GM12878 (cell line): ENCODE measurements around the gene CTIF. TPM values are rescaled to one million over a fixed set of nuclear protein-coding genes. Genes with fewer than 3 reads are reported as not detected.
"Not testable (repeated sequence)": the region's sequence is repeated elsewhere in the genome, so short reads cannot be mapped to it uniquely, and the experiment has no call there.

Source experiments
- ATAC-seq: fragments of 200-7000 bp; cut with Tn5 transposase; 3 replicates; pipeline ENCODE4 v1.9.1; 2020; ENCODE audit warnings: mild to moderate bottlenecking, moderate library complexity
- BruUV-seq: library from RNA; stranded (reverse); fragments of 400-500 nt; replicated peaks from 2 replicates; lab custom pipeline; 2021; lab: Mats Ljungman, UMichigan
- CTCF ChIA-PET: fragments of 300-600 bp; sonication (Branson Sonifier 250); formaldehyde crosslinking; extraction: SDS; loops from one replicate; lab custom pipeline; 2021; ENCODE audit warnings: inconsistent platforms; lab: Yijun Ruan, JAX
- POLR2A ChIA-PET: fragments of 350-600 bp; formaldehyde crosslinking; extraction: SDS; loops from one replicate; lab custom pipeline; 2021; ENCODE audit warnings: inconsistent platforms; lab: Charles Lee
- RAD21 ChIA-PET: fragments of 300-600 bp; sonication (Branson Sonifier 250); formaldehyde crosslinking; loops from one replicate; lab custom pipeline; 2023; ENCODE audit warnings: antibody characterized with exemption; ENCODE audit not compliant: unreplicated experiment; lab: Charles Lee
- SMC1A ChIA-PET: fragments of 300-600 bp; sonication (Branson Sonifier 250); formaldehyde crosslinking; loops from one replicate; lab custom pipeline; 2023; ENCODE audit not compliant: unreplicated experiment, uncharacterized antibody; lab: Charles Lee
- DNase-seq: peaks from one replicate; pipeline ENCODE4 v3.0.0-alpha.2; 2011; ENCODE audit warnings: low read depth, low spot score
- FAIRE-seq: peaks from 3 replicates; lab custom pipeline; 2011; peaks lifted over from hg19 to GRCh38; lab: Jason Lieb, UNC
- H2AFZ ChIP-seq: 2 replicates; pipeline ENCODE4 v1.6.0; 2011; ENCODE audit warnings: low read depth, low read length, control low read depth; ENCODE audit not compliant: control insufficient read depth
- H3K27ac ChIP-seq: 2 replicates; pipeline ENCODE4 v1.5.1; 2011; ENCODE audit warnings: control low read depth; ENCODE audit not compliant: control insufficient read depth, insufficient read depth
- H3K27me3 ChIP-seq, 2 experiments: replicated peaks in 1 of 2; 2 replicates each; pipeline versions ENCODE4 v1.6.0 to v1.6.1; 2011; ENCODE audit warnings: low read length in 1 of 2; ENCODE audit not compliant: control insufficient read depth in 2 of 2, insufficient read depth in 2 of 2
- H3K36me3 ChIP-seq, 2 experiments: 2 replicates each; pipeline ENCODE4 v1.5.1; 2011; ENCODE audit warnings: low read length in 1 of 2; ENCODE audit not compliant: control insufficient read depth in 2 of 2, insufficient read depth in 2 of 2
- H3K4me1 ChIP-seq: 2 replicates; pipeline ENCODE4 v1.6.1; 2011; ENCODE audit warnings: mild to moderate bottlenecking, low read length, moderate library complexity, mixed read lengths; ENCODE audit not compliant: control insufficient read depth, insufficient read depth
- H3K4me2 ChIP-seq: 2 replicates; pipeline ENCODE4 v1.6.0; 2011; ENCODE audit warnings: control low read depth; ENCODE audit not compliant: control insufficient read depth, insufficient read depth
- H3K4me3 ChIP-seq: fragments of 200-600 bp; sonication (generic); 2 replicates; pipeline ENCODE4 v1.5.1; 2016
- H3K79me2 ChIP-seq: 2 replicates; pipeline ENCODE4 v1.6.0; 2011; ENCODE audit warnings: low read length; ENCODE audit not compliant: control insufficient read depth, insufficient read depth
- H3K9ac ChIP-seq: 2 replicates; pipeline ENCODE4 v1.8.0; 2011; ENCODE audit warnings: low read length, control low read depth, mixed read lengths; ENCODE audit not compliant: control insufficient read depth, insufficient read depth
- H3K9me3 ChIP-seq: replicated peaks from 3 replicates; pipeline ENCODE4 v1.5.1; 2011; ENCODE audit warnings: mild to moderate bottlenecking, low read length; ENCODE audit not compliant: control insufficient read depth, insufficient read depth
- H4K20me1 ChIP-seq: 2 replicates; pipeline ENCODE4 v1.6.0; 2011; ENCODE audit not compliant: control insufficient read depth, insufficient read depth
- ZNF592 ChIP-seq: fragments of 450-650 bp; IDR thresholded peaks from 2 replicates; pipeline ENCODE4 v1.6.1; 2017; ENCODE audit warnings: mild to moderate bottlenecking, moderate library complexity
- WGBS: methylation state at CpG from one replicate; pipeline ENCODE4 v1.1.6; 2016; ENCODE audit warnings: low lambda C conversion rate; ENCODE audit not compliant: insufficient replicate concordance, insufficient coverage; ENCODE audit errors: missing lambda C conversion rate; 5-methylcytosine and 5-hydroxymethylcytosine counted together
- in situ Hi-C: fragments of 300-500 bp; cut with MboI; formaldehyde crosslinking; loops from 9 replicates; pipeline ENCODE4 v1.14.3; 2018; ENCODE audit warnings: mixed read lengths
- intact Hi-C: fragments of 100-400 bp; cut with micrococcal nuclease; formaldehyde crosslinking; loops from one replicate; pipeline ENCODE4 v1.14.2; 2022; ENCODE audit not compliant: unreplicated experiment
- polyA plus RNA-seq, 11 experiments: library from polyadenylated mRNA; depleted of rRNA in 4 of 11; unstranded in 6 of 11; stranded (reverse) in 5 of 11; fragments of >200 nt; fragmentation: Nextera tagmentation in 4 of 11; fragmentation: Illumina TruSeq in 1 of 11; extraction: Ambion mirVana in 4 of 11; extraction: Trizol in 1 of 11; gene quantifications; 1 replicate in 1 of 11; 2 replicates in 10 of 11; pipeline versions ENCODE4 v1.2.1 to v1.2.3, GENCODE V29; 2011 to 2016; ENCODE audit warnings: inconsistent platforms in 2 of 11, missing spikeins in 2 of 11, low read depth in 1 of 11
- total RNA-seq, 4 experiments: library from RNA; depleted of rRNA in 3 of 4; stranded (reverse); fragments of >200 nt in 3 of 4; fragmentation: Illumina TruSeq in 1 of 4; extraction: Trizol in 1 of 4; gene quantifications; 2 replicates each; pipeline versions ENCODE4 v1.2.1 to v1.2.3, GENCODE V29; 2013 to 2021

CTIF gene
- total and polyA plus RNA-seq, 10 of the 15 experiments (the other 5 are each of a cell fraction or from before 2014, with no cell fraction given): 0.06 to 11.6 (median 2.5) TPM

- no peak for TF ChIP-seq ZNF592
Observed at GRCh38 chr18:48649231-48649630, 110.4 kb downstream of the CTIF start (continued).

- H3K4me3 ChIP-seq, in situ Hi-C loops, H3K4me2 ChIP-seq, H2AFZ ChIP-seq, H3K4me1 ChIP-seq, H3K27ac ChIP-seq, H3K9ac ChIP-seq, DNase-seq, BruUV-seq, FAIRE-seq, H3K9me3 ChIP-seq, H3K79me2 ChIP-seq, H4K20me1 ChIP-seq, CTCF ChIA-PET, intact Hi-C loops, H3K27me3 ChIP-seq, SMC1A ChIA-PET, H3K36me3 ChIP-seq, POLR2A ChIA-PET, ATAC-seq: not testable (repeated sequence)
- RAD21 ChIA-PET: interaction anchor here (0.6 kb wide), 1 partner anchor 753 kb away, joined by 3 read pairs; no protein-coding TSS in a partner anchor
- 71% methylated on average over 4 of the region's 4 CpGs for WGBS
Observed at GRCh38 chr18:48654591-48654990, 115.8 kb downstream of the CTIF start.
